Stimulated activated CD4-positive, alpha-beta T cell treated with anti-CD3 and anti-CD28 coated beads, Interleukin-1b, Interleukin-23, amount 100 ng/mL, for 48 hours (primary cell): ENCODE data around the gene NHSL1.
"Not testable (repeated sequence)": the region's sequence is repeated elsewhere in the genome, so short reads cannot be mapped to it uniquely, and the experiment has no call there.

Source experiments
- DNase-seq: peaks from one replicate; pipeline ENCODE4 v3.0.0-alpha.2; 2020

Gene NHSL1

DNA sequence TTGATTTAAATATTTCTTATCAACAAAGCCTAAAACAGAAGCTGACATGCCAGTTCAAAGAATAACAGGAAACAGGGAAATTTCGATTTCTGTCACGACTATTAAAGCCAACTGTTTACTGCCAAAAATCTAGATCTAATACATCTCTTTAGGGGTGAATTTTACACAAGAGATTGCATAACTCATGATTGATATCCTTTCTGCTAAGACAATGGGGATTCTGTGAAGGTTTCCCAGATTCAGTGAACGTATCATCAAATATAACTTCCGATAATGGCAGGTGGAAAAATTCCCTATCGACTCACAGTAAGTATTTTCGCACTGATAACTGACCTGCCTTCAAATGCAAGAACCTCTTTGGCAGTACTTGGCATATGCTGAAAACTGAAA, 42.9 kb downstream of the NHSL1 start:
- no peak for DNase-seq

DNA sequence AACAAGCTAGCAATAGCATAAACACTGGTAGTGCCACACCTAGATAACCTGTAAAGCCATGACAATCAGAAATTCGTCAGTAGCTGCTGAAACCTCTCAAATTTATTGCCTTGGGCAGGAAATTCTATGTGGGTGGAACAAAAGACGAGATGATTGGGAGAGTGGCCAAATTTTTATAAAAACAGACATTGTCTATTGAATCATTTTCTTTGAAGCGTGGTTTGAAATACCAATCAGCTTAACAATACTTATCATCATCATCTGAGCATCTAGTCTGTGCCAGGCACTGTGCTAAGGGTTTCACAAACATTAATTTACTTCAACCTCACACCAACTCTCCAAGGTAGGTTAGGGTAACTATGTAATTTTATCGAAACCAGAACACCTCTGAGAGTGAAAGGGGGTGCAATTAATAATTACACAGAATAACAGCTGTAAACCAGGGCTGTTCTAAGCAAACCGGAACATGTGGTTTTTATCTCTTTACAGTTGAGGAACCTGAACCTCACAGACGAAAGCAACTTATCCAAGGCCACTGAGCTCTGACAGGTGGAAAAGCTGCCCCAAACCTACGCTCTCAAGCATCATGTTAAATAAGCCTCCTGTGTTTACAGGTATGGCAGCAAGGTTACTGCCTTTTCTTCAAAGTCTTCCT, 43.4 kb downstream of the NHSL1 start:
- DNase-seq, result no peak

GRCh38 chr6:138454981-138455706, 44.1 kb downstream of the NHSL1 start:
- DNase-seq, result peak; percentile 53

GRCh38 chr6:138451043-138451442, 48.3 kb downstream of the NHSL1 start:
- no peak for DNase-seq

GRCh38 chr6:138450445-138450844, 48.8 kb downstream of the NHSL1 start:
- DNase-seq, result no peak

- no peak for DNase-seq
Observed at GRCh38 chr6:138446821-138447220, 52.5 kb downstream of the NHSL1 start.

- DNase-seq, result no peak
Observed at GRCh38 chr6:138443979-138444378, 55.3 kb downstream of the NHSL1 start.

GRCh38 chr6:138442663-138443062, 56.6 kb downstream of the NHSL1 start:
- no peak for DNase-seq

DNA sequence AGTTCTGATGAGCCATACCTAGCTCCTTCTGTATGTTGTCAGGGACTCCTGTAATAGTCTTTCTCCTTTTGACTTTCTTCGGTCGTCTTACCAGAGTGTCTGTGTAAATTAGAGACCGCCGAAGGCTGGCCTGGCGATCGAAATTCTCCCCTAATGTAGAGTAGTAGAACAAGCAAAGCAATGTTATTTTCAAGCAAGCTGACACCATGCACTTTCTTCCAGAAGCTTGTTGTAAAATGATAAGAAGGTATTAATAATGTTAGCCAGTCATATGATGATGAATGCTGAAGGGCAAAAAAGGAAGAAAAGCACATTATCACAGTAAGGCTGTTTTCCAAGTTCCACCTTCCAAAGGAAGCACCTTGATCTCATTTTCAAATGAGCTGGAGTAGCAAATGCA, 57.3 kb downstream of the NHSL1 start:
- no peak for DNase-seq

- no peak for DNase-seq
Observed at GRCh38 chr6:138440758-138441357, 58.4 kb downstream of the NHSL1 start.

GRCh38 chr6:138440296-138440695, 59.0 kb downstream of the NHSL1 start:
- no peak for DNase-seq

DNA sequence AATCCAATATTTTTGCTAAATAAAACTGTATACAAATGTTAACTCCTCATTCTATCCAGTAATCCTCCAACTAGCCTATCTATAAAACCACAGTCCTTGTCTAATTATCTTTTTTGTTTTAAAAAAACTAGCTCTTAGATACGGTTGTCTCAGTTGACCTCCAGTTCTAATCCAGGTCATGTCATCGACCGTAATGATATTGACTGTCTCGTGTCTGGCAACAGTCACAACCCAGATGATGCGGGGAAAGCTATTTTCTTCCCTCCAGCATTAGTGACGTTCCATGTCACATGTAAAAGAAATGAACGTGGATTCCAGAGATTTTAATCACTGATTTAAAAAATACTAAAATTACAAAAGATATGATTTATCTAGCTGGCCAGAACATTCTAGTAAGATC, 59.7 kb downstream of the NHSL1 start:
- no peak for DNase-seq

DNA sequence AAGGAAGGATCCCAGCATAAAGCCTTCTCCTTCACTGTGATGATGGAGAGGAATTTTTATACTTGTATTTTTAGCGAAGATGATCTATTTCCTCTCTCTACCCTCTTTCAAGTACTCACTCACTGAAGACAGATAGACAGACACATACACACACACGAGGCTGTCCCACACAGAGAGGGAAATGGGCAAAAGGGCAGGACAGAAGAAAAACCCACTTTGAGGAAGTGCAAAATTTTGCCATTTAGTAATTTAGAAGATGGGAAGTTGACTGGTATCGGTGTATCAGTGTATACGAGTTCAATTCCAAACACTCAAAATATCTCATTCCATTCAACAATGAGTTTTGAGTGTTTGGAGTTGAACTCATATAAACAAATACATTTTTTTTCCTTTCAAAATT, 64.4 kb downstream of the NHSL1 start:
- no peak for DNase-seq

DNA sequence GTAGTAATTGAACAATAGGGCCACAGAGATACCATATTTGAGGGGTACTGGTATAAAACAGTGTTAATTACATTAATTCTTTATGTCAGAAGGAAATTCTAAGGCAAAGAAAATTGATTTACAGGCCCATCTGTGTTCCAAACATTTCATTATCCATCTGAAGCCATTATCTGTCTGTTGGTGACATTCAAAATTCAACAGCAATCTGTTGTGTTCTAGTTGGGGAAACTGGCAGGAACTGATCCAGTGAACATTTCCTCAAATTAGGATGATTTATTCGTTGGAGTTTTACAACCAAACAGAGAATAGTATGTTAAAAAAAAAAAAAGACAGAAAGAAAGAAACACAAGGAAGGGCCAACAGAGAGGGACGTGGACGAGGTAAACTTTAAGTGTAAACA, 65.2 kb downstream of the NHSL1 start:
- no peak for DNase-seq

- DNase-seq, result no peak
Observed at GRCh38 chr6:138432063-138432356, 67.3 kb downstream of the NHSL1 start.

- DNase-seq, result no peak
Observed at GRCh38 chr6:138431256-138432062, 67.8 kb downstream of the NHSL1 start.

- DNase-seq, result no peak
Observed at GRCh38 chr6:138430361-138431145, 68.7 kb downstream of the NHSL1 start.

DNA sequence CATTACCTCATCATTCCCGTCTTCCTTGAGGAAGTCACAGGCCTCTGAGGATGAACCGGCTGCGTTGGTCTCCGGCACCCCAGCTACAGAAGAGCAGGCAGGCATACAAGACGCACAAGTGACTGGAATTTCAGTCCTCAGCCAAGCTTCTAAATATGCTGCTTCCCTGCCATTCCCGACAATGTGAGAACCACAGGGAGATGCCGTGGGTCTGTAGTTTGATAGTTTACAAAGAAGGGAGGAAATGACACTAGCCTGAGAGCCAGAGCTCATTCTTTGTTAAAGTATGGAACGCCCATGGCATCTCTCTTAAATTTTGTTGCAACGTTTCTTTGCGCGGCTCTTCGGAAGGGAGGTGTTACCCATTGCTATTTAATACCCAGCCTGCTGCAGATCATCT, 69.5 kb downstream of the NHSL1 start:
- no peak for DNase-seq

GRCh38 chr6:138428944-138429598, 70.2 kb downstream of the NHSL1 start:
- no peak for DNase-seq

GRCh38 chr6:138427701-138428100, 71.6 kb downstream of the NHSL1 start:
- no peak for DNase-seq

DNA sequence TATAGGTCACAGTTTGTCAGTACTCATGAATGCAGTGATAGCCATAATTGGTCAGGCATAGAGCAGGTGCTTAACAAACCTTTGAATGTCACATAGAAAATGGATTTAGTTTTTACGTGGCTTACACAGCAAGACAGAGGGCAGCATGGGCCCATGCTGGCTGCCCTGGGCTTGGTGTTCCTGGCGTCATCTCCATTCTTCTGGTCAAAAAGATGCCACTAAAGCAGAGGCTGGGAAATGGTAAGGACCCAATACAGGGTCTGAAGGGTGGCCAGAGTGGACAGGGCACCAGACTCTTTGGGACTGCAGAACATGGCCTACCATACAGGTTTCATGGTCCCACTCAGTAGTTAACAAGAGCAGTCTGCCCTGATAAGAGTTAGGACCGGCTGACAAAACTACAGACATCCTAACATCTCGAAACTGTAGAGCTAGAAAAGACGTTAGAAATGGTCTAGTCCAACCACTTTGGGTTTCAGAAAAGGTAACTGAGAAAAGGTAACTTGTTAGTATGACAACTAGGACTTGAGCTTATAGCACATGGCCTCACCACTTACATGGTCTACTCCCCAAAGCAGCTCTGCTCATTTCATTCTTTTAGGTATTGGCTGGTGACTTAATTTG, 72.7 kb downstream of the NHSL1 start:
- no peak for DNase-seq

GRCh38 chr6:138425256-138425655, 74.0 kb downstream of the NHSL1 start:
- DNase-seq, result not testable (repeated sequence)
